GM21515 (cell line): ENCODE results near the gene MFSD1.

ENCODE experiments used
- ATAC-seq: cut with Tn5 transposase; IDR thresholded peaks from one replicate; pipeline ENCODE4 v1.9.1; 2021; ENCODE audit not compliant: unreplicated experiment

MFSD1 gene

GRCh38 chr3:158809642-158810041 is 7.8 kb downstream of the MFSD1 start:
- ATAC-seq = no peak

DNA sequence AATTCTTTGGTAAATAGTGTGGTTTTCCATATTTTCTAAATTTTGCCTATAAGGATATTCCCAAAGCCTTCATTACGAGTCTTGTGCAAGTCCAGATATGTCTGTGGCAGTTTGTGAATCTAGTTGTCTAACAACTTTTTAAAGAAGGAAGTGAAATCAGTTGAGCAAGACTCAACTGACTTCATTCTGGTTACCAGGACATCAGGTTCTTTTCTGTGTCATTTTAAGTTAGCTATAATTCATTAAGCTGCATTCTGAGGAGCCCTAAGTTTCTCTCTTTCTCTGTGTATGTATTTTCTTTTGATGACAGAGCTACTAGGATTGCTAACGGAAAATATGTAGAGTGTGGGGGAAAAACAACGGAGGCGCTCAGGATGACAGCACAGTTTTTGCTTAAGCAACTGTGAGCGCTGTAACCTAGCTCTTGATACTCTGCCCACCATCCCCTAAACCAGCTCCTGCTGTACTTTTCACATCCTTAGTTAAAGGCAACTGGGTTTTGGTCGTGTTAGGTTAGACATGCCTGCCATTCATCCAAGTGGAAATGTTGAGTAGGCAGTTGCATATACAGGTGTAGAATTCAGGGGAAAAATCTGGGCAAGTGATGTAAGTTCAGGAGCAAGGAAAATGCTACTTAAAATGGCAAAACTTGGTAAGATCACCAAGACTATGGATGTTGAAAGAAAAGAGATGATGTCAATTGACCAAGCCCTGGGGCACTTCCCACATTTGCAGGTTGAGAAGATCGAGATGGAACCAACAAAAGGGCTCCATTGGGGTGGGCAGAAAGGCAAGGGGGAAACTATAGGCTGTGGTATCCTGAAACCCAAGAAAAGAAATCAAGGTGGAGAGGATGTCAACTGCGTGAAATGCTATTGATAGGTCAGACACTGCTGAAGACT is 9.2 kb downstream of the MFSD1 start:
- no peak for ATAC-seq

DNA sequence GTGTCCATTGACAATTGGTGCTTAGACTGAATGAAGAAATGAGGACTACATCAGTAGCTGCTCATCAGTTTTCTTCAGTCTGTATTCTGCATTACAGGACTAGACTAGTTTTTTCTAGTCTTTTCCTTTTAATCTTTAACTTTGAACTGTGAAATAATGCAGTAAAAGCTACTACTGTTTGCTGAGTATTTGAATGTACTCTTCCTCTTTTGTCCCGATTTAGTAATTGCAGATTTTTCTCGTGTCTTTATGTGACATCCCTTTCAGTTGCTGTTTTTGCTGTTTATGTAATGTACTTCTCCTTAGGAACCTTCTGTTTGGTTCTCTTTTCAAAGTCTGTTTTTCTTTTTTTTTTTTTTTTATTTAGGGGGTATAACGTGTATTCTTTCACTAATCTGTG is 17.4 kb downstream of the MFSD1 start:
- no peak for ATAC-seq

DNA sequence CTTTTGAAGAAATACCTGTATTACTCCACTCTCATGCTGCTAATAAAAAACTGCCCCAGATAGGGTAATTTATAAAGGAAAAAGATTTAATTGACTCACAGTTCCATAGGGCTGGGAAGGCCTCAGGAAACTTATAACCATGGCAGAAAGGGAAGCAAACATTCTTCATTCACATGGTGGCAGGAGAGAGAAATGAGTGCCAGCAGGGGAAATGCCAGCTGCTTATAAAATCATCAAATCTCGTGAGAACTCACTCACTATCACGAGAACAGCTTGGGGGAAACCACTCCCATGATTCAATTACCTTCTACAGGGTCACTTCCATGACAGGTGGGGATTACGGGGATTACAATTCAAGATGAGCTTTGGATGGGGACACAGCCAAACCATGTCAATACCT is 18.7 kb downstream of the MFSD1 start:
- no peak for ATAC-seq

GRCh38 chr3:158821847-158822246 is 20.0 kb downstream of the MFSD1 start:
- no peak for ATAC-seq

GRCh38 chr3:158823426-158823825 is 21.6 kb downstream of the MFSD1 start:
- no peak for ATAC-seq

DNA sequence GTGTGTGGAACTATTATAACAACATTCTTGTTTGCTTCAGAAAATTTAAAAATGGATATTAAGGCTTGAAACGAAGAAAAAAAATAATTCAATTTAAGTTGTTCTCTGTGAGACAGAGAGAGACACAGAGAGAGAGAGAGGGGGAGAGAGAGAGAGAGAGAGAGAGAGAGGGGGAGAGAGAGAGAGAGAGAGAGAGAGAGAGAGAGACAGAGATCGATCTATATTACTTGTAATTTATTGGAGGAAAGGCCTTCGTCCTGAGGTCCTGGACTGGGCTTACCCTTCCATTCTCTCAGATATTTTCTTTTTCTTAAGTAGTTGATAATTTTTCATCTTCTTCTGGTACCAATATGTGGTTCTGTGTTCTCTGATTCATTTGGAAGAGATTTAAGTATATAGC is 25.9 kb downstream of the MFSD1 start:
- no peak for ATAC-seq

GRCh38 chr3:158830391-158830790 is 28.5 kb downstream of the MFSD1 start:
- ATAC-seq = no peak

DNA sequence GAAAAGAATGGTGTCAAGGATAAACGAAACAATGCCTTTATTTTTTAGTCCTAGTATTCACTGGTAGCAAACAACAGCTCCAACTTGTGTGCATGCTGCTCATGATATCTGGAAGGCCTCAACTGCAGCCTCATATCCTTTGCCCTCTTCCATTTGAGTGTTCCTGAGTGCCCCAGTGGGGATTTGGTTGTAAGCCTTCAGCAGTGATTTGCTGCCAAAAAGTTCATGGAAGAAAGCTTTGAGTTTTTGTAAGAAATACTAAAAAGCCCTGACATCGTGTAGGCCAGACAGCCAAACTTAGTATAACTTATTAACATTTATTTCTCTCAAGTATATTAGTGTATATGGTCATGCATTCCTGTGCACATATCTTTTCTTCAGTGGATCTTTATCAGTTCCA is 30.0 kb downstream of the MFSD1 start:
- no peak for ATAC-seq

DNA sequence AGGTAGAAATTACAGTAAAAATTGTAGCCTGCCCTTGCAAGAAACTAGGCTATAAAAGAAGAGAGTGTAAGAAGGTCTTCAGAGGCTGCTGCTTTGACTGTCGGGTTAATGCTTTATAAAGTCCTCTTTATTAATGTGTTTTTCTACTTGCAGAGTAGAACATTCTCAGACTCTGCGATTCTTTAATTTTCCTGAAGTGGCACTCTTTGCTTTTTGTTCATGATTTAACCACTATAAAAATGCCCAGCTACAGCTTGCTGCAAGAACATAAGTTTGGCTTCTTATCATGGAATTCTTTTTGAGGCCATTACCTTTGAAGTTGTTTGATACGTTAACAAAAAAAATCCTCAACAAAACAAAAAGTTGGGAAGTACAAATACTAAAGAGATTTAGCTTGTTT is 33.8 kb downstream of the MFSD1 start:
- no peak for ATAC-seq

GRCh38 chr3:158836312-158836711 is 34.5 kb downstream of the MFSD1 start:
- ATAC-seq = no peak

- ATAC-seq = no peak
Observed at GRCh38 chr3:158837240-158837639, 35.4 kb downstream of the MFSD1 start.

GRCh38 chr3:158839966-158840365 is 38.1 kb downstream of the MFSD1 start:
- ATAC-seq = no peak

- no peak for ATAC-seq
Observed at GRCh38 chr3:158841387-158841786, 39.5 kb downstream of the MFSD1 start.

DNA sequence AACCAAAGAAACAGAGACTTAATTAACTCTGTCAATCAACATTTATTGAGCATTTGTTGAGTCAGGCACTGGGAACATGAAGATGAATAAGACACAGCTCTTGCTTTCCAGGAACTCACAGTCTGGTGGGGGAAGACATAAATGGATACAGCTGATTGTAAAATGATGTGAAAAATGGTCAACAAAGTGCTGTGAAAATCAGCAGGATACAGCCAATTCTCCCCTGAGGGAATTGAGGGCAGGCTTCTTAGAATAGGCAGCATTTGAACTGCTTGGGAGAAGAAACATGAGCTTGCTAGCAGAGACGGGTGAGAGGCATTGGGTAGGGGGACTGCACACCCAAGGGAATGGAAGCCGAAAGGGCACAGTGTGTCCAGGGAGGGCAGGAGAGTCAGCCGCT is 41.1 kb downstream of the MFSD1 start:
- no peak for ATAC-seq

GRCh38 chr3:158845765-158846350 is 44.0 kb downstream of the MFSD1 start:
- ATAC-seq = peak; percentile 47

DNA sequence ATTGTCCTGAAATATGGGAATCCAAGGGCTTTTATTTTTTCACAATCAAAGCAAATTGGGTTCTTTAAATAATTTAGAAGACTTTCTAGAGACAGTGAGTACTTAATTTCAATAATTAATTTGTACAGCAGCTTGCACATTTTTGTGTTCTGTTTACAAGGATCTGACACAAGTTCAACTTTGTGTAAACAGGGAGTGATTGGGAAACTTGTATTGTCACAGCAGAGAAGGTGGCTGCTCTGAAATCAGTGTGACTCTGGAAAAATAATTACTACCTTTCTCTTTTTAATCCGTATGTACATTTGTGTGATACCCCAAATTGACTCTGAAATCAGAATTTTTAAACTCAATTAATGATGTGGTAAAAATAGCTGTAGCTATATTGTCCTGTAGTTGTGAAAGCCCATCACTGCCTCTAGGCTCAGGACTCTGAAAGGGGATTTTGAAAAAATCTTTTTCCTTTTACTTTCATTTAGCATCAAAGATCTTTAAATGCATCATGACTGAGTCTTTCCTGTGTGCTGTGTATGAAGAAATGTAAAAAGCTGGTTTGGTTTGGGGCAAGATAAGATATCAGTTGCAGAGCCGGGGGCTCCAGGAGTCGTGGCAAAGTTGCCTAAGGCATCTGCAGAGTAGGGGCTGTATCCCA is 45.1 kb downstream of the MFSD1 start:
- ATAC-seq = peak; percentile 89

DNA sequence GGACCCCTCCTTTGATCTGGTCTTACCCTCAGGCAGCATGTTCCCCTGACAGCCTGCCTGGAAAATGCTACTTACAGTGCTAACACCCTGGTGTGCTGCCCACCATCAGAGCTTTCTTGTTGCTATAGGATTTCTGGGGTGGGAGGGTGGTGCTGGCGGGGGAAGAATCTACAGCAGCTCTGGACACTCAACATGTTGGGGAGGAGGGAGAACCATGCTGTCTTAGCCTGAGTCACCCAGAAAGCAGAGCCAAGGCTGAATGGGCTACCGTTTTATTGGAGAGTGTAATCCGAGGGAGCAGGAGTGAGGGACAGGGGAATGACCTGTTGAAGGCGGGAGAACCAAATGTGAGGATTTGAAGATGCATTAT is 45.6 kb downstream of the MFSD1 start:
- peak; percentile 36 for ATAC-seq

- no peak for ATAC-seq
Observed at GRCh38 chr3:158847885-158848284, 46.0 kb downstream of the MFSD1 start.

DNA sequence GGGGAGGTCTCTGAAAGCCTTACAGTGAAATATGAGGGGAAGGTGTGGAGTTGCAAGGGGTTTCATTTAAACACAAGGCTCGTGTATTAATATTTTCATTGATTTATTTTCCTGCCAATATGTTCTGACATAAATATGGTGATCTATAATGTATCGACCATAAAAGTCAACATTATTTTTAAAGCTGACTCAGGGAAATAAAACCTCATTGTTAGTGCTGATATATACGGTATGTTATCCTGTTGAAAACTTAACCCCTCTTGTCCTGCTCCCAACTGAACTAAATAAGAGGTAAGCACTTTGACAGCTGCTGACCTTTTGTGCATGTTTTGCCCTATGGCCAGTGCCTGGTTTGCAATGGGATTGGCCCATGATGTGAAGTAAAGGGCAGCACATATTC is 47.9 kb downstream of the MFSD1 start:
- ATAC-seq = no peak

- ATAC-seq = no peak
Observed at GRCh38 chr3:158859362-158859761, 57.5 kb downstream of the MFSD1 start.

DNA sequence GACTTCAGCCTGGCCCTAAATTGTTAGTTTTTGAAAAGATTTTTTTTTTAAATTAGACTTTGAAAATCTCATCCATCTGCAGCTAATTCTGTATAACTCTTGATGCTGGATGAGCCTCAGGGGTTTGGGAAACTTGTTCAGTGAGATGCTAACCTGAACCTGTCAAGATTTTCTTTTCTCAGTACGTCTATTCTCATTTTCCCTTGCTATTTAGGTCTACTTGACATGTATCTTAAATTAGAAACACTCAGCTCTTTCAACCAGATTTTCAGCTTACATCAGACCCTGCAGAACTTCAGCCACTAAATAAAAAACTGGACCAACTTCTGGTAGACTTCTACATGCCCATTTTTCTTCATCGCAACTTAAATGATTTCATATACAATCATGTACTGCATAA is 61.4 kb downstream of the MFSD1 start:
- peak; percentile 53 for ATAC-seq
